GM19035 (cell line): ENCODE results near the gene ZNF383.
"Not testable (repeated sequence)": the region's sequence is repeated elsewhere in the genome, so short reads cannot be mapped to it uniquely, and the experiment has no call there.

Experiments
- ATAC-seq: cut with Tn5 transposase; IDR thresholded peaks from one replicate; pipeline ENCODE4 v1.9.1; 2021; ENCODE audit not compliant: unreplicated experiment

Gene ZNF383

GRCh38 chr19:37292998-37293939, 75.3 kb downstream of the ZNF383 start:
- not testable (repeated sequence) for ATAC-seq

- ATAC-seq, result not testable (repeated sequence)
Measured at GRCh38 chr19:37294246-37294645, 76.2 kb downstream of the ZNF383 start.
